K562 (cell line): Measurements from ENCODE around the gene TXLNB. TPM values are rescaled to one million over a fixed set of nuclear protein-coding genes. Genes with fewer than 3 reads are reported as not detected.

ENCODE experiments used
- ATAC-seq: fragments of 200-7000 bp; cut with Tn5 transposase; 3 replicates; pipeline ENCODE4 v1.9.1; 2020; ENCODE audit warnings: moderate library complexity
- BruUV-seq: library from RNA; stranded (reverse); fragments of 400-500 nt; replicated peaks from 2 replicates; lab custom pipeline; 2021; lab: Mats Ljungman, UMichigan
- CTCF ChIA-PET: fragments of 300-600 bp; formaldehyde crosslinking; extraction: SDS; loops from one replicate; lab custom pipeline; 2021; ENCODE audit warnings: low intra/inter-chr PET ratio; lab: Yijun Ruan, JAX
- POLR2A ChIA-PET: fragments of 300-600, 350-650 bp; sonication (Branson Sonifier 250); formaldehyde crosslinking; extraction: SDS; loops from one replicate; lab custom pipeline; 2021; ENCODE audit warnings: antibody characterized with exemption, inconsistent platforms; lab: Yijun Ruan, JAX
- DNase-seq, 4 experiments: peaks; one replicate each; pipeline versions ENCODE4 v3.0.0 to v3.0.0-alpha.2; 2011 to 2018; ENCODE audit warnings: low spot score in 3 of 4, mixed read lengths in 3 of 4; ENCODE audit errors: extremely low read depth in 1 of 4
- FAIRE-seq: peaks from 2 replicates; lab custom pipeline; 2011; peaks lifted over from hg19 to GRCh38; lab: Jason Lieb, UNC
- H2AFZ ChIP-seq: 2 replicates; pipeline ENCODE4 v1.6.0; 2011; ENCODE audit warnings: low read depth, low read length, control low read depth, inconsistent platforms
- H3K27ac ChIP-seq: fragments of 200-600 bp; 3 replicates; pipeline ENCODE4 v1.8.0; 2011; ENCODE audit warnings: low read depth, mild to moderate bottlenecking, control low read depth, inconsistent platforms, low read length, moderate library complexity, mixed read lengths; ENCODE audit errors: extremely low read depth
- H3K27me3 ChIP-seq, 2 experiments: fragments of 300-600 bp in 1 of 2; 2 replicates in 1 of 2; 3 replicates in 1 of 2; pipeline versions ENCODE4 v1.6.0 to v1.8.0; 2011; ENCODE audit warnings: inconsistent platforms in 2 of 2, low read length in 2 of 2, mild to moderate bottlenecking in 1 of 2, mixed read lengths in 1 of 2, moderate library complexity in 1 of 2; ENCODE audit not compliant: control insufficient read depth in 2 of 2, insufficient read depth in 2 of 2
- H3K36me3 ChIP-seq: fragments of 300-600 bp; 3 replicates; pipeline ENCODE4 v1.8.0; 2011; ENCODE audit warnings: mild to moderate bottlenecking, low read length, inconsistent platforms; ENCODE audit not compliant: control insufficient read depth, insufficient read depth
- H3K4me1 ChIP-seq, 2 experiments: fragments of 200-600 bp in 1 of 2; replicated peaks in 1 of 2; 2 replicates in 1 of 2; 3 replicates in 1 of 2; pipeline versions ENCODE4 v1.5.1 to v1.8.0; 2011; ENCODE audit warnings: inconsistent platforms in 2 of 2, low read length in 2 of 2, mild to moderate bottlenecking in 1 of 2, mixed read lengths in 1 of 2, moderate library complexity in 1 of 2; ENCODE audit not compliant: control insufficient read depth in 2 of 2, insufficient read depth in 2 of 2
- H3K4me2 ChIP-seq: 2 replicates; pipeline ENCODE4 v1.6.1; 2011; ENCODE audit warnings: low read length, control low read depth, inconsistent platforms, mixed read lengths; ENCODE audit not compliant: insufficient read depth
- H3K4me3 ChIP-seq: fragments of 200-600 bp; sonication (generic), shearing (Covaris generic); 2 replicates; pipeline ENCODE4 v1.5.1; 2016; ENCODE audit warnings: control low read depth, inconsistent platforms
- H3K79me2 ChIP-seq: fragments of 200-600 bp; 3 replicates; pipeline ENCODE4 v1.8.0; 2011; ENCODE audit warnings: low read length, inconsistent platforms; ENCODE audit not compliant: control insufficient read depth, insufficient read depth
- H3K9ac ChIP-seq, 2 experiments: 2 replicates each; pipeline versions ENCODE4 v1.6.0 to v1.6.1; 2011; ENCODE audit warnings: low read depth in 2 of 2, low read length in 2 of 2, control low read depth in 1 of 2, inconsistent platforms in 1 of 2, mild to moderate bottlenecking in 1 of 2, mixed read lengths in 1 of 2; ENCODE audit not compliant: insufficient read depth in 1 of 2
- H3K9me1 ChIP-seq: one replicate; pipeline ENCODE4 v1.6.0; 2011; ENCODE audit warnings: inconsistent platforms, mild to moderate bottlenecking, low read length, moderate library complexity; ENCODE audit not compliant: control insufficient read depth, insufficient read depth
- H3K9me3 ChIP-seq: replicated peaks from 2 replicates; pipeline ENCODE4 v1.5.1; 2011; ENCODE audit warnings: low read depth, low read length, inconsistent platforms; ENCODE audit not compliant: control insufficient read depth, insufficient read depth
- H4K20me1 ChIP-seq: replicated peaks from 2 replicates; pipeline ENCODE4 v1.6.1; 2011; ENCODE audit warnings: low read length, inconsistent platforms, mixed read lengths; ENCODE audit not compliant: control insufficient read depth, insufficient read depth
- C11orf30 ChIP-seq: fragments of 450-650 bp; IDR thresholded peaks from 2 replicates; pipeline ENCODE4 v1.6.1; 2016; ENCODE audit warnings: low read depth, mild to moderate bottlenecking
- CHD4 ChIP-seq: fragments of 200-600 bp; sonication (generic); IDR thresholded peaks from 3 replicates; pipeline ENCODE4 v1.6.1; 2012; ENCODE audit warnings: low read depth, mild to moderate bottlenecking, mixed read lengths, low read length, inconsistent platforms; ENCODE audit not compliant: insufficient read depth, insufficient replicate concordance, poor library complexity, severe bottlenecking
- HDAC3 ChIP-seq: fragments of 450-650 bp; IDR thresholded peaks from 2 replicates; pipeline ENCODE4 v1.6.1; 2018; ENCODE audit warnings: borderline replicate concordance, mild to moderate bottlenecking, moderate library complexity; ENCODE audit not compliant: partially characterized antibody
- IFI16 ChIP-seq: fragments of 250-450 bp; sonication (Bioruptor Pico); IDR thresholded peaks from 2 replicates; pipeline ENCODE4 v2.1.2; 2022; ENCODE audit warnings: mild to moderate bottlenecking, inconsistent platforms
- NELFE ChIP-seq: IDR thresholded peaks from 2 replicates; pipeline ENCODE4 v1.6.1; 2011; ENCODE audit warnings: mild to moderate bottlenecking; ENCODE audit not compliant: insufficient read depth, insufficient read length
- RBM17 ChIP-seq: fragments of 200-400 bp; formaldehyde crosslinking; IDR thresholded peaks from 2 replicates; pipeline ENCODE4 v1.6.1; 2017; ENCODE audit warnings: low read depth, mild to moderate bottlenecking, low read length, borderline replicate concordance
- SP2 ChIP-seq: IDR thresholded peaks from 2 replicates; pipeline ENCODE4 v1.6.1; 2011; ENCODE audit warnings: mild to moderate bottlenecking, low read depth, low read length, moderate library complexity; ENCODE audit not compliant: poor library complexity, severe bottlenecking; ENCODE audit errors: extremely low read depth
- STAT5A ChIP-seq: IDR thresholded peaks from 2 replicates; pipeline ENCODE4 v1.6.1; 2012; ENCODE audit warnings: low read length, inconsistent platforms, borderline replicate concordance
- TCF7 ChIP-seq: sonication (generic); IDR thresholded peaks from 2 replicates; pipeline ENCODE4 v1.6.1; 2016; ENCODE audit warnings: antibody characterized with exemption, borderline replicate concordance
- TEAD1 ChIP-seq, 2 experiments: fragments of 450-650 bp in 1 of 2; sonication (generic) in 1 of 2; formaldehyde crosslinking; IDR thresholded peaks; 2 replicates each; pipeline versions ENCODE4 v1.4.0 to v1.8.0; 2020 to 2022; ENCODE audit warnings: mild to moderate bottlenecking in 2 of 2, missing genetic modification reagents in 1 of 2
- U2AF1 ChIP-seq: fragments of 200-400 bp; formaldehyde crosslinking; optimal IDR thresholded peaks from 2 replicates; pipeline ENCODE3; 2017; ENCODE audit warnings: mild to moderate bottlenecking, low read depth, low read length, moderate library complexity
- ZNF140 ChIP-seq: fragments of 250-450 bp; sonication (Bioruptor Pico); IDR thresholded peaks from 2 replicates; pipeline ENCODE4 v1.8.0; 2021; ENCODE audit warnings: moderate library complexity, mild to moderate bottlenecking, inconsistent platforms
- ZSCAN29 ChIP-seq: fragments of 450-650 bp; IDR thresholded peaks from 2 replicates; pipeline ENCODE4 v1.6.1; 2017
- WGBS: fragments of 100-300 bp; shearing (Covaris generic); methylation state at CpG from one replicate; pipeline ENCODE4 v1.1.6; 2016; ENCODE audit warnings: low coverage, mixed read lengths; ENCODE audit not compliant: insufficient coverage; ENCODE audit errors: missing lambda C conversion rate; 5-methylcytosine and 5-hydroxymethylcytosine counted together
- in situ Hi-C: fragments of 300-500 bp; cut with MboI; formaldehyde crosslinking; loops from 4 replicates; pipeline ENCODE4 v1.15.0; 2018; ENCODE audit warnings: inconsistent platforms, mixed read lengths
- intact Hi-C: fragments of 100-400 bp; cut with micrococcal nuclease; formaldehyde crosslinking; loops from 2 replicates; pipeline ENCODE4 v1.14.2; 2022
- polyA plus RNA-seq, 8 experiments: library from polyadenylated mRNA; depleted of rRNA in 4 of 8; stranded (reverse) in 5 of 8; unstranded in 3 of 8; fragments of >200 nt; fragmentation: Nextera tagmentation in 2 of 8; fragmentation: Illumina TruSeq in 1 of 8; extraction: Ambion mirVana in 2 of 8; extraction: Trizol in 1 of 8; gene quantifications; 2 replicates each; pipeline versions ENCODE4 v1.2.1 to v1.2.3, GENCODE V29; 2011 to 2014; ENCODE audit warnings: inconsistent platforms in 1 of 8, missing spikeins in 1 of 8
- total RNA-seq, 7 experiments: library from RNA; depleted of rRNA in 6 of 7; stranded (reverse); fragments of >200 nt in 6 of 7; fragmentation: Illumina TruSeq in 2 of 7; extraction: Trizol in 2 of 7; gene quantifications; 2 replicates each; pipeline versions ENCODE4 v1.2.1 to v1.2.3, GENCODE V29; 2011 to 2021; ENCODE audit warnings: low replicate concordance in 1 of 7
- TF ChIP-seq, protein P1 (sequence below), 2 experiments: fragments of 200-800 bp in 1 of 2; sonication (Bioruptor generic) in 1 of 2; sonication (generic) in 1 of 2; formaldehyde crosslinking in 1 of 2; IDR thresholded peaks in 1 of 2; conservative IDR thresholded peaks in 1 of 2; 2 replicates each; pipeline versions ENCODE4 v1.5.0 to v1.6.1; 2016 to 2020; ENCODE audit warnings: missing compliant biosample characterization in 1 of 2, missing genetic modification characterization in 1 of 2, missing genetic modification reagents in 1 of 2

Gene TXLNB
- total and polyA plus RNA-seq, 9 of the 15 experiments (the other 6 are each of a cell fraction or from before 2014, with no cell fraction given), result not detected

DNA sequence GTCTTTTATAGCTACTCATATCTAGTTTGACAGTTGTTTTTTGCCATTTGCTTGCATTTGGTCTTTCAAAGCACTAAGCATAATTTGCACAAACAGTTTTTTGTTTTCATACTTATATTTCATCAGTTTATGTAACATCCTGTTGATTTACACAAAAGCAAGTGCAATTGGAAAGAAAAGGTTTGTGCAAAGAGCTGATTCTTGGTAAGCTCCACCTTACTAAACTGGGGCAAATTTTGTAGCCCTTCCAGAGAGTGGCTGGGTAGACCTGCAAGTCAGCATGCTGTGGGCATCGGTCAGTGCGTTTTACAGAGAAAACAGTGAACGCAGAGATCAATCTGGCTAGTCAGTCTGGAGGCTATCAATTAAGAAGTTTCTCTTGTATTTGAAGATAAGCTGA, 34.5 kb downstream of the TXLNB start:
- in situ Hi-C loops, result no loop called here
- 0% methylated on average over 3 of the region's 3 CpGs for WGBS
- BruUV-seq, result no TSS peak

GRCh38 chr6:139256087-139256486, 35.7 kb downstream of the TXLNB start:
- Histone ChIP-seq H3K9ac (no peak overlapping the region), H3K4me1 (no peaks in the 10 kb centered on the region), H4K20me1 (no peaks in the 10 kb centered on the region), H3K27me3 (peaks cover 12 to 15% of the 10 kb centered on the region in 2 experiments; a peak in 4 of 5 replicates), H2AFZ (no peak overlapping the region), H3K79me2 (no peaks in the 10 kb centered on the region), H3K4me2 (no peak overlapping the region), H3K36me3 (no peaks in the 10 kb centered on the region), H3K27ac (no peak overlapping the region), H3K9me1 (no peaks in the 10 kb centered on the region), H3K9me3 (no peaks in the 10 kb centered on the region), H3K4me3 (no peak overlapping the region)
- CTCF ChIA-PET, result interaction anchor here (0.7 kb wide), 1 partner anchor 11 kb away, joined by 4 read pairs; no protein-coding TSS in a partner anchor
- FAIRE-seq (no peak), ATAC-seq (no peak), DNase-seq (no peak)
- WGBS, result 0% methylated on average over 2 of the region's 3 CpGs
- intact Hi-C loops (no loop called here), in situ Hi-C loops (no loop called here)
- POLR2A ChIA-PET, result interaction anchor here (0.7 kb wide), 1 partner anchor 223 kb away, joined by 3 read pairs; no protein-coding TSS in a partner anchor
- no TSS peak for BruUV-seq
- TF ChIP-seq CHD4, result no peak
- no peak for TF ChIP-seq TCF7
- TF ChIP-seq C11orf30, result no peak
- TF ChIP-seq ZSCAN29, result no peak
- TF ChIP-seq SP2, result no peak
- no peak for TF ChIP-seq RBM17
- TF ChIP-seq TEAD1 (CRISPR knock-in tag; IDR thresholded peaks at IDR 0.05), result no peak
- no peak for TF ChIP-seq NELFE
- no peak for TF ChIP-seq IFI16 (CRISPR knock-in tag)
- TF ChIP-seq ZNF140 (CRISPR knock-in tag), result no peak
- TF ChIP-seq, protein P1, sequence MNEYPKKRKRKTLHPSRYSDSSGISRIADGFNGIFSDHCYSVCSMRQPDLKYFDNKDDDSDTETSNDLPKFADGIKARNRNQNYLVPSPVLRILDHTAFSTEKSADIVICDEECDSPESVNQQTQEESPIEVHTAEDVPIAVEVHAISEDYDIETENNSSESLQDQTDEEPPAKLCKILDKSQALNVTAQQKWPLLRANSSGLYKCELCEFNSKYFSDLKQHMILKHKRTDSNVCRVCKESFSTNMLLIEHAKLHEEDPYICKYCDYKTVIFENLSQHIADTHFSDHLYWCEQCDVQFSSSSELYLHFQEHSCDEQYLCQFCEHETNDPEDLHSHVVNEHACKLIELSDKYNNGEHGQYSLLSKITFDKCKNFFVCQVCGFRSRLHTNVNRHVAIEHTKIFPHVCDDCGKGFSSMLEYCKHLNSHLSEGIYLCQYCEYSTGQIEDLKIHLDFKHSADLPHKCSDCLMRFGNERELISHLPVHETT (CRISPR knock-in tag; conservative IDR thresholded peaks at IDR 0.05 in 1 of 2, IDR thresholded peaks at IDR 0.05 in 1 of 2), result no peak
- TF ChIP-seq STAT5A, result no peak

More for the DNA sequence above, 34.5 kb downstream of the TXLNB start:
- Histone ChIP-seq H3K4me1 (no peaks in the 10 kb centered on the region), H3K9ac (no peak overlapping the region), H3K4me2 (no peak overlapping the region), H3K27ac (no peak overlapping the region), H3K27me3 (peaks cover 13 to 21% of the 10 kb centered on the region in 2 experiments; a peak in 4 of 5 replicates), H3K9me3 (no peaks in the 10 kb centered on the region), H3K9me1 (no peaks in the 10 kb centered on the region), H3K4me3 (no peak overlapping the region), H3K36me3 (no peaks in the 10 kb centered on the region), H3K79me2 (no peaks in the 10 kb centered on the region), H4K20me1 (no peaks in the 10 kb centered on the region), H2AFZ (no peak overlapping the region)
- POLR2A ChIA-PET, result interaction anchor here (0.6 to 0.7 kb wide), 2 partner anchors 10 to 13 kb away, joined by 3 to 4 read pairs; no protein-coding TSS in a partner anchor
- TF ChIP-seq HDAC3 (no peak), U2AF1 (no peak)
- DNase-seq (no peak), FAIRE-seq (no peak), ATAC-seq (no peak)
- CTCF ChIA-PET, result no interaction called here
- intact Hi-C loops, result no loop called here
